VCaP (cell line): ENCODE data around the gene RBL1.
A peak's percentile ranks its signal among the peaks of the same experiment; 100 is the strongest.

Experiments used
- H3K27ac ChIP-seq: fragments of 450-650 bp; 2 replicates; pipeline ENCODE4 v1.5.1; 2017
- TF ChIP-seq, protein P1 (sequence below): fragments of 450-650 bp; conservative IDR thresholded peaks from 2 replicates; pipeline ENCODE4 v1.5.1; 2017; ENCODE audit warnings: mild to moderate bottlenecking, moderate library complexity

RBL1 gene, protein sequence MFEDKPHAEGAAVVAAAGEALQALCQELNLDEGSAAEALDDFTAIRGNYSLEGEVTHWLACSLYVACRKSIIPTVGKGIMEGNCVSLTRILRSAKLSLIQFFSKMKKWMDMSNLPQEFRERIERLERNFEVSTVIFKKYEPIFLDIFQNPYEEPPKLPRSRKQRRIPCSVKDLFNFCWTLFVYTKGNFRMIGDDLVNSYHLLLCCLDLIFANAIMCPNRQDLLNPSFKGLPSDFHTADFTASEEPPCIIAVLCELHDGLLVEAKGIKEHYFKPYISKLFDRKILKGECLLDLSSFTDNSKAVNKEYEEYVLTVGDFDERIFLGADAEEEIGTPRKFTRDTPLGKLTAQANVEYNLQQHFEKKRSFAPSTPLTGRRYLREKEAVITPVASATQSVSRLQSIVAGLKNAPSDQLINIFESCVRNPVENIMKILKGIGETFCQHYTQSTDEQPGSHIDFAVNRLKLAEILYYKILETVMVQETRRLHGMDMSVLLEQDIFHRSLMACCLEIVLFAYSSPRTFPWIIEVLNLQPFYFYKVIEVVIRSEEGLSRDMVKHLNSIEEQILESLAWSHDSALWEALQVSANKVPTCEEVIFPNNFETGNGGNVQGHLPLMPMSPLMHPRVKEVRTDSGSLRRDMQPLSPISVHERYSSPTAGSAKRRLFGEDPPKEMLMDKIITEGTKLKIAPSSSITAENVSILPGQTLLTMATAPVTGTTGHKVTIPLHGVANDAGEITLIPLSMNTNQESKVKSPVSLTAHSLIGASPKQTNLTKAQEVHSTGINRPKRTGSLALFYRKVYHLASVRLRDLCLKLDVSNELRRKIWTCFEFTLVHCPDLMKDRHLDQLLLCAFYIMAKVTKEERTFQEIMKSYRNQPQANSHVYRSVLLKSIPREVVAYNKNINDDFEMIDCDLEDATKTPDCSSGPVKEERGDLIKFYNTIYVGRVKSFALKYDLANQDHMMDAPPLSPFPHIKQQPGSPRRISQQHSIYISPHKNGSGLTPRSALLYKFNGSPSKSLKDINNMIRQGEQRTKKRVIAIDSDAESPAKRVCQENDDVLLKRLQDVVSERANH

DNA sequence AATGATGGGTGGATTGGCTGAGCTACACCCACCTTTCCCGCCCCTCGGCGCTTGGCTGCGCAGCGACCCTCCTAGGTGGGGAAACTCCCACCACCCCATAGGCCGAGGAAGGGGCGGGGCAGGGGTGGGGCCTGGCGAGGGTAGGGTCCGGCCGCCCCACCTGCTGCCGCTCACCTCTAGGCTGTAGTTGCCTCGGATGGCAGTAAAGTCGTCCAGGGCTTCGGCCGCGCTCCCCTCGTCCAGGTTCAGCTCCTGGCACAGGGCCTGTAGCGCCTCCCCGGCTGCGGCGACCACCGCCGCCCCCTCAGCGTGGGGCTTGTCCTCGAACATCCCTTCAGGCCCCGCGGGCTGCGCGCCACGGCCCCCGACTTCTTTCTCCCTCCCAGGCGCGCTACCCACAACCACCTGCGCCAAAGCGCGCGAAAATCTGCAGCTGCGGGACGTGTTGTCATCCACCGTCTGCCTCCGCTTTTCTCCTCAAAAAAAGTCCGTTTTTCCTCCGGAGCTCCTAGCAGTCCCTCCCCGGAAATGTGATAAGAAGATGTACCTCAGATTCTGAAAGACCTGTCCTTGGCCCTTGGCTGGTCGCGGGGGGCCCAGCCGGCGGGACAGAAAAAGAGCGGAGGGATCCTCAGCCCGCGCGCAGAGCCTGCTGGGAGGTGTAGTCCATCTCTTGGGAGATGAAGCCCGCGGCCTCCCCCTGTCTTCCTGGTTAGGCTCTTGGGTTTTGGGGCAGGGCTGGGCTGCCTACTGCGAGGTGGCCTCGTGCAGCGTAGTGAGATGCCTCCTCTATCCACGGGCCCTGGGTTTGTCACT is at the start of gene RBL1:
Gene RBL1, minus strand, starts transcription at position 399 of the 816 bp plus-strand sequence. Its CDS starts 69 bp downstream, at position 330.
- TF ChIP-seq, protein P1, sequence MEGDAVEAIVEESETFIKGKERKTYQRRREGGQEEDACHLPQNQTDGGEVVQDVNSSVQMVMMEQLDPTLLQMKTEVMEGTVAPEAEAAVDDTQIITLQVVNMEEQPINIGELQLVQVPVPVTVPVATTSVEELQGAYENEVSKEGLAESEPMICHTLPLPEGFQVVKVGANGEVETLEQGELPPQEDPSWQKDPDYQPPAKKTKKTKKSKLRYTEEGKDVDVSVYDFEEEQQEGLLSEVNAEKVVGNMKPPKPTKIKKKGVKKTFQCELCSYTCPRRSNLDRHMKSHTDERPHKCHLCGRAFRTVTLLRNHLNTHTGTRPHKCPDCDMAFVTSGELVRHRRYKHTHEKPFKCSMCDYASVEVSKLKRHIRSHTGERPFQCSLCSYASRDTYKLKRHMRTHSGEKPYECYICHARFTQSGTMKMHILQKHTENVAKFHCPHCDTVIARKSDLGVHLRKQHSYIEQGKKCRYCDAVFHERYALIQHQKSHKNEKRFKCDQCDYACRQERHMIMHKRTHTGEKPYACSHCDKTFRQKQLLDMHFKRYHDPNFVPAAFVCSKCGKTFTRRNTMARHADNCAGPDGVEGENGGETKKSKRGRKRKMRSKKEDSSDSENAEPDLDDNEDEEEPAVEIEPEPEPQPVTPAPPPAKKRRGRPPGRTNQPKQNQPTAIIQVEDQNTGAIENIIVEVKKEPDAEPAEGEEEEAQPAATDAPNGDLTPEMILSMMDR: peak; percentile 42
- H3K27ac ChIP-seq: peak within 1 kb of the TSS; percentile 84

GRCh38 chr20:37144856-37145404 is 49.1 kb upstream of the RBL1 start:
- peak overlapping the region; percentile 45 for H3K27ac ChIP-seq
- TF ChIP-seq, protein P1: no peak

- TF ChIP-seq, protein P1: no peak
- no peak overlapping the region for H3K27ac ChIP-seq
These were observed 46.9 kb upstream of the RBL1 start for GRCh38 chr20:37142708-37143107.

- H3K27ac ChIP-seq: no peak overlapping the region
- TF ChIP-seq, protein P1: no peak
These were observed 41.8 kb upstream of the RBL1 start for GRCh38 chr20:37137547-37137946.

GRCh38 chr20:37133952-37134351 is 38.2 kb upstream of the RBL1 start:
- no peak overlapping the region for H3K27ac ChIP-seq
- TF ChIP-seq, protein P1: no peak

DNA sequence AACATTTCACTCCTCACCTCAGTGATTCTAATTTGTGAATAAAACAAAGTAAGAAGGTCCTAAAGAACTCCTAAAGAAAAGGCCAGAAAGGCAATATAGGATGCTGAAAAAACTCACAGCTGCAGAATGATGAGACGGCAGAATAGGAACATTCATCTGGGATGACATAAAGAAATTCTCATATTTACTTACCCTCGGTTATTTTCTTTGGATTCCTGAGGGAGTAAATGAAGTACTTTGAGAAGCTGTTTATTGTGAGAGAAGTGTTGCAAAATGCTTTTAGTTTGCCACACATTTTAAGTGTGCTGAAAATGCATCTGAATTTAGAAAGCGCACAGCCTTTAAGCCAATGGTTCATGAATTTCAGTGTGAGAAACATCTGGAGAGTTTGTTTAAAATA is 35.7 kb upstream of the RBL1 start:
- TF ChIP-seq, protein P1: no peak
- no peak overlapping the region for H3K27ac ChIP-seq
